ENCODE data around the gene TRPM3.

Gene TRPM3

GRCh38 chr9:70532716-70533115 lies 588.7 kb downstream of the TRPM3 start:
- H3K23ac ChIP-seq (ENCODE audit: low read length): no peak overlapping the region
- H3K4me2 ChIP-seq (ENCODE audit: low read length): no peak overlapping the region
- H3K18ac ChIP-seq (ENCODE audit: low read length): no peak overlapping the region
- no peak overlapping the region for H3K9ac ChIP-seq (ENCODE audit: low read length)
- DNase-seq: no peak
- H2AK5ac ChIP-seq (ENCODE audit: low read length): no peak overlapping the region
- H2BK5ac ChIP-seq (ENCODE audit: low read depth, low read length, poor library complexity): no peak overlapping the region
- no peak overlapping the region for H4K8ac ChIP-seq (ENCODE audit: low read depth, low read length)
- no peak overlapping the region for H2AFZ ChIP-seq (ENCODE audit: insufficient read depth, low read length, poor library complexity)
- H4K12ac ChIP-seq (ENCODE audit: low read depth, low read length): no peak overlapping the region
- no peak overlapping the region for H4K91ac ChIP-seq (ENCODE audit: low read depth, low read length)
- no peaks in the 10 kb centered on the region for H3K9me3 ChIP-seq (ENCODE audit: insufficient read depth, low read depth, low read length)
- H3K27me3 ChIP-seq (ENCODE audit: insufficient read depth, low read length): no peaks in the 10 kb centered on the region
- no peak overlapping the region for H3K4me3 ChIP-seq (ENCODE audit: low read depth, low read length)
- no peak overlapping the region for H3K4ac ChIP-seq (ENCODE audit: low read depth, low read length)
- no peaks in the 10 kb centered on the region for H3K79me2 ChIP-seq (ENCODE audit: control insufficient read depth, insufficient read depth, low read length, poor library complexity)
- no peak overlapping the region for H2BK120ac ChIP-seq (ENCODE audit: insufficient read depth, low read length, poor library complexity)
- H3K14ac ChIP-seq (ENCODE audit: low read length): no peak overlapping the region
- WGBS (ENCODE audit: extremely low coverage, insufficient coverage, insufficient read length): no CpG with 5 or more reads among the region's 6 CpGs
- no peaks in the 10 kb centered on the region for H3K4me1 ChIP-seq (ENCODE audit: control insufficient read depth in 1 of 2, insufficient read depth in 2 of 2, low read length in 2 of 2)
- H2BK12ac ChIP-seq (ENCODE audit: low read length): no peak overlapping the region
- H3K79me1 ChIP-seq (ENCODE audit: low read length): no peaks in the 10 kb centered on the region
- no peaks in the 10 kb centered on the region for H3K36me3 ChIP-seq (ENCODE audit: control insufficient read depth in 1 of 2, insufficient read depth in 2 of 2, low read length in 2 of 2)
- H3K27ac ChIP-seq (ENCODE audit: low read depth, low read length): no peak overlapping the region

DNA sequence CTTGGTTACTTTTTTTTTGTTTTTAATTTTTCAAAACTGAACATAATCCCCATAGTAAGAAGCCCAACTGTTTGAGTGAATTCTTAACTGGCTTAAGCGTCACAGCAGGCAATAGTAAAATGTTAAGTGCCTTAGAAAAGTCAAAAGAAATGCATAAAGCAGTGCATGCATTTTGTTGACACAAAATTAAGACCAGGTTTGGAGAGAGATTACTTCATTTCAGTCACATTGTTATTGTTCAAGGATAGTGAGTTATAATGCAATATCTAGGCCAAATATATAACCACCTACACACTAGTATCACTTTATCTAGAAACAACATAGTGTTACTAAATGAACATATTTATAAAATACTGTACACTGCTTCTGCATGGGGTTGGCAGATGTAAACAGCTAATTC lies 590.1 kb downstream of the TRPM3 start:
- H3K79me2 ChIP-seq (ENCODE audit: control insufficient read depth, insufficient read depth, low read length, poor library complexity): no peaks in the 10 kb centered on the region
- WGBS (ENCODE audit: extremely low coverage, insufficient coverage, insufficient read length): no CpG with 5 or more reads among the region's 1 CpG
- H3K9ac ChIP-seq (ENCODE audit: low read length): no peak overlapping the region
- no peak overlapping the region for H3K14ac ChIP-seq (ENCODE audit: low read length)
- no peak overlapping the region for H4K8ac ChIP-seq (ENCODE audit: low read depth, low read length)
- no peak overlapping the region for H3K4ac ChIP-seq (ENCODE audit: low read depth, low read length)
- no peak overlapping the region for H3K23ac ChIP-seq (ENCODE audit: low read length)
- H4K91ac ChIP-seq (ENCODE audit: low read depth, low read length): no peak overlapping the region
- H3K27me3 ChIP-seq (ENCODE audit: insufficient read depth, low read length): no peaks in the 10 kb centered on the region
- no peaks in the 10 kb centered on the region for H3K9me3 ChIP-seq (ENCODE audit: insufficient read depth, low read depth, low read length)
- H3K4me1 ChIP-seq (ENCODE audit: control insufficient read depth in 1 of 2, insufficient read depth in 2 of 2, low read length in 2 of 2): no peaks in the 10 kb centered on the region
- no peak overlapping the region for H2AK5ac ChIP-seq (ENCODE audit: low read length)
- no peak overlapping the region for H3K4me2 ChIP-seq (ENCODE audit: low read length)
- H2BK5ac ChIP-seq (ENCODE audit: low read depth, low read length, poor library complexity): no peak overlapping the region
- H2AFZ ChIP-seq (ENCODE audit: insufficient read depth, low read length, poor library complexity): no peak overlapping the region
- no peak overlapping the region for H3K4me3 ChIP-seq (ENCODE audit: low read depth, low read length)
- H3K79me1 ChIP-seq (ENCODE audit: low read length): no peaks in the 10 kb centered on the region
- no peak overlapping the region for H3K18ac ChIP-seq (ENCODE audit: low read length)
- no peak overlapping the region for H4K12ac ChIP-seq (ENCODE audit: low read depth, low read length)
- H3K27ac ChIP-seq (ENCODE audit: low read depth, low read length): no peak overlapping the region
- H3K36me3 ChIP-seq (ENCODE audit: control insufficient read depth in 1 of 2, insufficient read depth in 2 of 2, low read length in 2 of 2): no peaks in the 10 kb centered on the region
- DNase-seq: no peak
- no peak overlapping the region for H2BK120ac ChIP-seq (ENCODE audit: insufficient read depth, low read length, poor library complexity)
- no peak overlapping the region for H2BK12ac ChIP-seq (ENCODE audit: low read length)

DNA sequence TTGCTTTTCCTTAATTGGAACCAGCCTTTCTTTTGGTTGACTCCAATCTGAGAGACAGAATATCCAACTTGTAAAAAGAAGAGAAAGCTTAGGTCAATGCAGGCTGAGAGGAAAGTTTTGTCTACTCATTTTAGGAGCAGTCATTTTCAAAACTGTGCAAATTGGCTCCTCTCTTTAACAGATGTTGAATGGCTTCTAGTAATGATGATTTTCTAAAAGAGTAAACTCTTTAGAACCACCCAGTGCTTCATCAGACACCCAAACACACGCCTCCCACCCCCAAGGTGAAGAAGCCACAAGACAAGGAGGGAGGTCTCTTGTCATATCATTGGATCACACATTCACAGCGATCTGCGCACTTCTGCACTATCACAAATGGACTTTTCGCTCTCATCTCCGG lies 590.7 kb downstream of the TRPM3 start:
- Histone ChIP-seq H2BK12ac (ENCODE audit: low read length) (no peak overlapping the region), H3K9me3 (ENCODE audit: insufficient read depth, low read depth, low read length) (no peaks in the 10 kb centered on the region), H3K23ac (ENCODE audit: low read length) (no peak overlapping the region), H3K79me1 (ENCODE audit: low read length) (no peaks in the 10 kb centered on the region), H4K91ac (ENCODE audit: low read depth, low read length) (no peak overlapping the region), H2AFZ (ENCODE audit: insufficient read depth, low read length, poor library complexity) (no peak overlapping the region), H2BK5ac (ENCODE audit: low read depth, low read length, poor library complexity) (no peak overlapping the region), H3K4me2 (ENCODE audit: low read length) (no peak overlapping the region), H3K27me3 (ENCODE audit: insufficient read depth, low read length) (no peaks in the 10 kb centered on the region), H2BK120ac (ENCODE audit: insufficient read depth, low read length, poor library complexity) (no peak overlapping the region), H3K36me3 (ENCODE audit: control insufficient read depth in 1 of 2, insufficient read depth in 2 of 2, low read length in 2 of 2) (no peaks in the 10 kb centered on the region), H3K18ac (ENCODE audit: low read length) (no peak overlapping the region), H3K79me2 (ENCODE audit: control insufficient read depth, insufficient read depth, low read length, poor library complexity) (no peaks in the 10 kb centered on the region), H3K27ac (ENCODE audit: low read depth, low read length) (no peak overlapping the region), H3K4ac (ENCODE audit: low read depth, low read length) (no peak overlapping the region), H3K4me3 (ENCODE audit: low read depth, low read length) (no peak overlapping the region), H4K8ac (ENCODE audit: low read depth, low read length) (no peak overlapping the region), H2AK5ac (ENCODE audit: low read length) (no peak overlapping the region), H3K14ac (ENCODE audit: low read length) (no peak overlapping the region), H3K9ac (ENCODE audit: low read length) (no peak overlapping the region), H3K4me1 (ENCODE audit: control insufficient read depth in 1 of 2, insufficient read depth in 2 of 2, low read length in 2 of 2) (no peaks in the 10 kb centered on the region), H4K12ac (ENCODE audit: low read depth, low read length) (no peak overlapping the region)
- no peak for DNase-seq
- no CpG with 5 or more reads among the region's 5 CpGs for WGBS (ENCODE audit: extremely low coverage, insufficient coverage, insufficient read length)

GRCh38 chr9:70529833-70530232 lies 591.6 kb downstream of the TRPM3 start:
- Histone ChIP-seq H3K4me3 (ENCODE audit: low read depth, low read length) (no peak overlapping the region), H3K79me1 (ENCODE audit: low read length) (no peaks in the 10 kb centered on the region), H2AFZ (ENCODE audit: insufficient read depth, low read length, poor library complexity) (no peak overlapping the region), H3K27me3 (ENCODE audit: insufficient read depth, low read length) (no peaks in the 10 kb centered on the region), H4K8ac (ENCODE audit: low read depth, low read length) (no peak overlapping the region), H3K27ac (ENCODE audit: low read depth, low read length) (no peak overlapping the region), H4K91ac (ENCODE audit: low read depth, low read length) (no peak overlapping the region), H4K12ac (ENCODE audit: low read depth, low read length) (no peak overlapping the region), H2BK5ac (ENCODE audit: low read depth, low read length, poor library complexity) (no peak overlapping the region), H3K18ac (ENCODE audit: low read length) (no peak overlapping the region), H2AK5ac (ENCODE audit: low read length) (no peak overlapping the region), H3K4me2 (ENCODE audit: low read length) (no peak overlapping the region), H3K9ac (ENCODE audit: low read length) (no peak overlapping the region), H3K4ac (ENCODE audit: low read depth, low read length) (no peak overlapping the region), H3K9me3 (ENCODE audit: insufficient read depth, low read depth, low read length) (no peaks in the 10 kb centered on the region), H2BK12ac (ENCODE audit: low read length) (no peak overlapping the region), H3K4me1 (ENCODE audit: control insufficient read depth in 1 of 2, insufficient read depth in 2 of 2, low read length in 2 of 2) (no peaks in the 10 kb centered on the region), H3K23ac (ENCODE audit: low read length) (no peak overlapping the region), H3K14ac (ENCODE audit: low read length) (no peak overlapping the region), H3K36me3 (ENCODE audit: control insufficient read depth in 1 of 2, insufficient read depth in 2 of 2, low read length in 2 of 2) (no peaks in the 10 kb centered on the region), H2BK120ac (ENCODE audit: insufficient read depth, low read length, poor library complexity) (no peak overlapping the region), H3K79me2 (ENCODE audit: control insufficient read depth, insufficient read depth, low read length, poor library complexity) (no peaks in the 10 kb centered on the region)
- DNase-seq: no peak
- no CpG with 5 or more reads among the region's 7 CpGs for WGBS (ENCODE audit: extremely low coverage, insufficient coverage, insufficient read length)
